Cardiac septum (tissue), 1 donor: Measurements from ENCODE around the gene ETFRF1. TPM values are rescaled to one million over a fixed set of nuclear protein-coding genes. Genes with fewer than 3 reads are reported as not detected.

Experiments used
- DNase-seq: peaks from one replicate; pipeline ENCODE4 v3.0.0-alpha.2; 2020; ENCODE audit warnings: low spot score
- intact Hi-C: fragments of 100-400 bp; cut with DNase I; formaldehyde crosslinking; loops from one replicate; pipeline ENCODE4 v1.14.0; 2022
- total RNA-seq: library from RNA; stranded (reverse); fragmentation: NEBNext Ultra II Directional; extraction: Animal tissue kit (Norgen Biotek cat#: 25700); gene quantifications from one replicate; pipeline ENCODE4 v1.2.1, GENCODE V29; 2021
- donor health status: DM: no; HTN: no; CAD: no.

Gene ETFRF1
- total RNA-seq, 1 donor from 2014 or later: 41.9 TPM

- no peak for DNase-seq
- intact Hi-C loops: no loop called here
Observed at GRCh38 chr12:25207411-25207810, 12.4 kb downstream of the ETFRF1 start.

GRCh38 chr12:25207846-25208245, 12.8 kb downstream of the ETFRF1 start:
- DNase-seq: no peak
- intact Hi-C loops: no loop called here

- intact Hi-C loops: no loop called here
Observed at GRCh38 chr12:25208554-25208953, 13.5 kb downstream of the ETFRF1 start.

GRCh38 chr12:25213338-25213737, 18.3 kb downstream of the ETFRF1 start:
- DNase-seq: no peak
- intact Hi-C loops: no loop called here

More at GRCh38 chr12:25208554-25208953, 13.5 kb downstream of the ETFRF1 start:
- no peak for DNase-seq

GRCh38 chr12:25236190-25236589, 41.2 kb downstream of the ETFRF1 start:
- intact Hi-C loops: no loop called here
- DNase-seq: no peak

GRCh38 chr12:25236626-25237025, 41.6 kb downstream of the ETFRF1 start:
- DNase-seq: no peak
- intact Hi-C loops: no loop called here

- intact Hi-C loops: loop anchor here (1.0 kb wide), 1 partner anchor 146 kb away; no protein-coding TSS in a partner anchor
- DNase-seq: no peak
Observed at GRCh38 chr12:25241167-25242020, 46.4 kb downstream of the ETFRF1 start.

- intact Hi-C loops: no loop called here
Observed at GRCh38 chr12:25242981-25243679, 48.1 kb downstream of the ETFRF1 start.

GRCh38 chr12:25243680-25243990, 48.6 kb downstream of the ETFRF1 start:
- intact Hi-C loops: no loop called here
- no peak for DNase-seq

More at GRCh38 chr12:25242981-25243679, 48.1 kb downstream of the ETFRF1 start:
- no peak for DNase-seq

GRCh38 chr12:25245491-25245890, 50.5 kb downstream of the ETFRF1 start:
- intact Hi-C loops: no loop called here
- no peak for DNase-seq

- intact Hi-C loops: no loop called here
Observed at GRCh38 chr12:25248137-25248536, 53.1 kb downstream of the ETFRF1 start.

GRCh38 chr12:25248732-25249131, 53.7 kb downstream of the ETFRF1 start:
- DNase-seq: no peak
- intact Hi-C loops: no loop called here

More at GRCh38 chr12:25248137-25248536, 53.1 kb downstream of the ETFRF1 start:
- no peak for DNase-seq

GRCh38 chr12:25249931-25250738, 55.1 kb downstream of the ETFRF1 start:
- intact Hi-C loops: loop anchor here (5.0 kb wide), 1 partner anchor 53 kb away; the partner anchor contains the start of genes DNAI7 and ETFRF1
- peak; percentile 88 for DNase-seq

GRCh38 chr12:25250744-25251730, 56.0 kb downstream of the ETFRF1 start, which contains the start of gene KRAS:
Gene KRAS (minus strand): TSS chr12:25250929.
- peak; percentile 99 for DNase-seq

GRCh38 chr12:25251769-25252168, 56.7 kb downstream of the ETFRF1 start:
- DNase-seq: no peak
- intact Hi-C loops: loop anchor here (5.0 kb wide), 1 partner anchor 54 kb away; the partner anchor contains the start of genes DNAI7 and ETFRF1

More at GRCh38 chr12:25250744-25251730, 56.0 kb downstream of the ETFRF1 start, which contains the start of gene KRAS:
- intact Hi-C loops: loop anchor here (5.0 kb wide), 1 partner anchor 54 kb away; the partner anchor contains the start of genes DNAI7 and ETFRF1

GRCh38 chr12:25252946-25253345, 57.9 kb downstream of the ETFRF1 start:
- DNase-seq: no peak
- intact Hi-C loops: loop anchor here (5.0 kb wide), 1 partner anchor 56 kb away; the partner anchor contains the start of genes DNAI7 and ETFRF1

GRCh38 chr12:25253371-25254068, 58.5 kb downstream of the ETFRF1 start:
- no peak for DNase-seq
- intact Hi-C loops: loop anchor here (5.0 kb wide), 1 partner anchor 56 kb away; the partner anchor contains the start of genes DNAI7 and ETFRF1
